T-helper 1 cell treated with Interleukin-12 subunit alpha and Interleukin-12 subunit beta and Interleukin-4 antibody, amounts not matched to agents 30 μg/mL and 1 μg/mL, for 36 hours (primary cell): Measurements from ENCODE around the gene WNT7B.

Experiments used
- H3K27ac Mint-ChIP-seq: one replicate; pipeline ENCODE4 v1.8.0; 2021; ENCODE audit warnings: mild to moderate bottlenecking, mixed read lengths
- H3K27me3 Mint-ChIP-seq: one replicate; pipeline ENCODE4 v1.8.0; 2021; ENCODE audit warnings: low read depth, mixed read lengths
- H3K36me3 Mint-ChIP-seq: one replicate; pipeline ENCODE4 v1.8.0; 2021; ENCODE audit warnings: low read depth, mixed read lengths
- H3K4me1 Mint-ChIP-seq: one replicate; pipeline ENCODE4 v1.8.0; 2021; ENCODE audit warnings: low read depth, mixed read lengths
- H3K4me3 Mint-ChIP-seq: one replicate; pipeline ENCODE4 v1.8.0; 2021; ENCODE audit warnings: mild to moderate bottlenecking, moderate library complexity, mixed read lengths
- H3K9me3 Mint-ChIP-seq: one replicate; pipeline ENCODE4 v1.8.0; 2021; ENCODE audit warnings: mixed read lengths

WNT7B gene

DNA sequence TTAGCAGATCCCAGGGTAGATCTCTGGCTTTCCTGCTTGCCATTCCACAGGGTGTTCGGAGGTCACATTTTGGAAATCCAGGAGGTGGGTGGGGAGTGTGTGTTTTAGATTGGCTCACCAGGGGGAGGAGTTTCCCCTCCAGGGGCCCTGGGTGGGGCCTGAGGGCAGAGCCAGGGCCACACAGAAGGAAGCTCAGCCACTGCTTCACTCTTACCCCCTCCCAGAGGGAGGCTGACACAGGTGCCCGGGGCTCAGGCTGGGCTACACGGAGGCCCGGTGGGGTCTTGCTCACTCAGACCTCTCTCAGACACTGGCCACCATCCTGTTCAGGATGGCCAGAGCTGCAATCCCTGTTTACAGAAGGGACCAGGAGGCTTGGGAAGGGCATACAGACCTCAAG lies 2.5 kb downstream of the WNT7B start:
- Mint-ChIP-seq H3K27ac (no peak overlapping the region), H3K36me3 (no peaks in the 10 kb centered on the region), H3K27me3 (peaks cover 56% of the 10 kb centered on the region), H3K4me1 (no peaks in the 10 kb centered on the region), H3K9me3 (no peaks in the 10 kb centered on the region), H3K4me3 (no peak overlapping the region)

DNA sequence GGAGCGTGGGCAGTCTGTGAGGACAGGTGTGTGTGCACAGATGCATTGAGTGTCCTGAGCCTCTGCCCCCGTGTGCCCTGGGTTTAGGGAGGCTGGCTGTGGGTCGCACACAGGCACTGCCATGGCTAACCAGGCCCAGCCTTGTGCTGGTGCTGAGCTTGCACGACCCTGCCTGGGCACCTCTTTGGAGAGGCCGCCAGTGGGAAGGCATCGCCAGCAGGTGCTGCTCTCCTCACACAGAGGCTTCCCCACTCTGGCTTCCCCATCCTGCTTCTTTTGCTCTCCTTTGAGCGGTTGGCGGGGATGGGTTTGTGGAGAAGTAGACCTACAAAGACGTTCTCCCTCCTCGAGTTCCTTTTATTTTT lies 4.1 kb downstream of the WNT7B start:
- peaks cover 66% of the 10 kb centered on the region for H3K27me3 Mint-ChIP-seq
- H3K4me3 Mint-ChIP-seq, result no peak overlapping the region
- no peaks in the 10 kb centered on the region for H3K4me1 Mint-ChIP-seq
- no peaks in the 10 kb centered on the region for H3K36me3 Mint-ChIP-seq
- H3K27ac Mint-ChIP-seq, result no peak overlapping the region
- H3K9me3 Mint-ChIP-seq, result no peaks in the 10 kb centered on the region

DNA sequence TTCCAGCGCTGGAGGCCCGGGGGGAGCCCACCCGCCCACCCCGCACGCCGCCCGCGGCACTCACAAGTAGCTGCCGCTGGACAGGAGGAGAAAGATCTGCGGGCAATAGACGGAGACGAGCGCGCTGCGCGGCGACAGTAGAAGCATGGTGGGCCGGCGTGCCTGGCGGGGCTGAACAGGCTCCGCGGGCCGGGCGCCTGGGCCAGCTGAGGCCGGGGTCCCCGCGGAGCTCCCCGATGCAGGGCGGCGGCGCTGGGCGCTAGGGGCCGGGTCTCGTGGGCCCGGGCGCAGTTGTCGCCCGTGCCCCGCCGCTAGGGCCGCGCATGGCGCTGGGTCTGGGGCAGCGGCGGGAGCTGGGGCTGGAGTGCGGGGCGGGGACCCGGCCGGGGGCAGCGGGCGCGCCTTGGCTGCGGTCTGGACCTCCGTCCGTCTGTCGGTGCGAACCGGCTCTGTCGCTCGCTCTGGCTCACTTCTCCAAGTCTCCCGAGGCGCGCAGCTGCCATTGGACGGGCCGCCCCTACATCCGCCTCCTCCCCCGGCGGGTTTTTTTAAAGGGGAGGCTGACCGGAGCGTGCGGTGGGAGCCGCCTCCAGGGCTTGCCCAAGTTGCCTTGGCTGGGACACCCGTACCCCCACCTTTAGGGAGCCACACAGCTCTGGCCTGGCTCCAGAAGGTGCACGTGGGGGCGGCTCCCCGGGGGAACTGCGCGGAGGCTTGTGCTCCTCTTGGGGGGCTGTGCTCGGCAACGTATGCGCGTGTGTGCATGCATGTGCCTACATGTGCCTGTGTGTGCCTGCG lies 4.7 kb downstream of the WNT7B start:
- no peaks in the 10 kb centered on the region for H3K4me1 Mint-ChIP-seq
- H3K27me3 Mint-ChIP-seq, result peaks cover 61% of the 10 kb centered on the region
- H3K9me3 Mint-ChIP-seq, result no peaks in the 10 kb centered on the region
- H3K4me3 Mint-ChIP-seq, result no peak overlapping the region
- no peak overlapping the region for H3K27ac Mint-ChIP-seq
- no peaks in the 10 kb centered on the region for H3K36me3 Mint-ChIP-seq

DNA sequence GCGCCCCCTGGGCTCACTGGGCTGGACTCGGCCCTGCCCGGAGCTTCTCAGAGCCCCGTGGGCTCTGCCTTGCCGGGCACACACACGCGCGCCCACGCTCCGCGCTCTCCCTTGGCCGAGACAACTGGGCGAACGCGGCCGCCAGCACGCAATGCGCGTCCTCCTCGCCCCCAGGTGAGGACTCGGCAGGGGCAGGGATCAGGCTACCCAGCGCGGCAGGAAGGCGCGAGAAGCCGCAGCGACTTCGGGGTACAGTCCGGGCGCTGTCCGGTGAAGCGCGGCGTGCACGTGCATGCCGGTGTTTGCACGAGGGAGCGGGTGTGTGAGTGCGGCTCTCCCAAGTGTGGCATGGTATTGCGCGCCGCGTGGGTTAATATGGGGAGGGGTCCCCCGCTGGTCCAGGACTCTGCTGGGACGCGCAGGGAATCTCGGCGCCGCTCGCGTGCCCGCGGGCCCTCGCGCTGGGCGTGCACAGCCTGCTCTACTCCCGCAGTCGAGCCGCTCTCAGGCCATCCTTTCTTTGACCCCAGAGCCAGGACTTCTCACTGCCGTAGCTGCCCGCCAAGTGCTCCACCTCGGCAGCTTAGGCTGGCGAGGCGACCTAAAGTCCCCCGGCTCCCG lies 5.4 kb downstream of the WNT7B start:
- H3K4me3 Mint-ChIP-seq, result no peak overlapping the region
- H3K36me3 Mint-ChIP-seq, result no peaks in the 10 kb centered on the region
- no peaks in the 10 kb centered on the region for H3K4me1 Mint-ChIP-seq
- H3K27me3 Mint-ChIP-seq, result peaks cover 61% of the 10 kb centered on the region
- H3K27ac Mint-ChIP-seq, result no peak overlapping the region
- no peaks in the 10 kb centered on the region for H3K9me3 Mint-ChIP-seq

DNA sequence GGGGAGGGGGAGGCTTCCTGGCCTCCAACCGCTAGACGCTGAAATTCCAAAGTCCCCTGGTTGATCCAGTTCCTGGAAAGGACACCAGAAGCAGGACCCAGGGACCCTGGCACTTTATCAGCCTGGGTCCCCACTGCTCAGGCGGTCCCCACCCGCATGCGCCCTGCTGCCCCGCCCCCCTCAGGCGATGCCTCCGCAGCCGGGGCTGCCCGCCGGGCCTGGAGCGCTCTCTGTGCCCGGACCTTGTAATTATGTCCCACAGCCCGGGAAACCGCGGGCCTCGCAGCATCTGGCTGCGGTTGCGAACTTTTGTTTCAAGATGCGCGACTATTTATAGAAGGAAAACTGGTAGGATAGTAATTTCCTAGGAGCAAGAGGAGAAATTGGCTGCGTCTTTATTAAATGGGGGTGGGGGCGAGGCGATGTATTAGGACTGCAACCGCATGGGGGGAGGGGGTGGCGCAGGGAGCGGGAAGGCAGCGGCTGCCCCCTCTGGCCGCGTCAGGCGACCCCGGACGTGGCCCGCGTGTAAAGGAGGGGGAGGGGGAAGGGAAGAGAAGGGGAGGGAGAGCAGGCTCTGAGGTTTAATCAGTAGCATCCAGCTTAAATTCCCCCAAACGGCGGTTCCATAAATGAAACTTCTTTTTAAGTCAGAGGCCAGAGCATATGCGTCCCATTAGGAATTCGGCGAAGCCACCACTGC lies 6.1 kb downstream of the WNT7B start:
- no peak overlapping the region for H3K4me3 Mint-ChIP-seq
- H3K27me3 Mint-ChIP-seq, result peaks cover 61% of the 10 kb centered on the region
- H3K4me1 Mint-ChIP-seq, result no peaks in the 10 kb centered on the region
- H3K27ac Mint-ChIP-seq, result peak overlapping the region; percentile 49
- H3K36me3 Mint-ChIP-seq, result no peaks in the 10 kb centered on the region
- no peaks in the 10 kb centered on the region for H3K9me3 Mint-ChIP-seq

DNA sequence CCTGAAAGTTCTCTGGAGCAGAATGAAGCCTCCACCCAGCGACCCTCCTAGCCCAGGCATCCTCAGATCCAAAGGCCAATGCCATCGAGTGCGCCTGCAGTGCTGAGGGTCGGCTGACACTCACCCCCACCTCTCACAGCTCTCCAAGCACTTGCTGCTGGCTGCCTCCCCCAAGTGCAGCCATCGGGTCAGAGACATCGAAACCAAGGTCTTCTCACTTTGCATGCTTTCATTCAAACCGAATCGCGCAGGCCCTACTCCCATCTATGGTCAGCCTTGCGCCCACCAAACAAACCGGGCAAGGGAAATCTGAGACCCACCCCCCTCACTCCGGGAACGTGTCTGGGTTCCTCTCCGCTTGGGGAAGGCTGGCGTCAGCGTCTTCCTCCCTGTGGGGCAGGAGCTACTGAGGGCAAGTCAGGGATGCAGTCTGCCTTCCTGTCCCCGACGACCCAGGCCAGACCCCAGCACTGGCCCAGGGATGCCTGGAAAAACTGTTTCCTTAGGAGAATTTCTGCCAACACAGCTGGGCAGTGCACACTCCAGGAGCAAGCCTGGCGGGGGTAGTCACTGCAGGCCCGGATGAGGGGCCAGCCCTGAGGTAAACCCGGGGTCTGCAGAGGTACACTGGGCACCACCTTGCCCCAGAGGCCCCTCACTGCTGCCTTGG lies 7.0 kb downstream of the WNT7B start:
- no peaks in the 10 kb centered on the region for H3K36me3 Mint-ChIP-seq

DNA sequence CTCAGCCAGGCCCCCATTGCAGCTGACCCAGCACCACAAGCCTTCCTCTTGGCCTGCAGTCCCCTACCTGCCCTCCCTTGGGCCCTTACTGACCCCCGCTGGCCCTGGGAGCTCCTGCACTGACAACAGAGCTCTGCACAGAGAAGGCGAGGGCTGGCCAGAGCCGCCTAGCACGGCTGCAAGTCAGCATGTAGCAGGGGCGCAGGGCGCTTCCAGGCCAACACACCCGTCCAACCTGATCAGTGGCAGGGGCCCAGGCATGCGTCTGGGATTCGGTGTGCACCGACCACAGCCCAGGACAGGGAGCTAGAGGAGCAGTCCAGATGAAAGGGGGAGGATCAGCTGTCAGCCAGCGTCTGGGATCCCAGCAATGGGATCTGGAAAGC lies 7.6 kb downstream of the WNT7B start:
- no peak overlapping the region for H3K27ac Mint-ChIP-seq
- no peaks in the 10 kb centered on the region for H3K36me3 Mint-ChIP-seq
- H3K4me1 Mint-ChIP-seq, result no peaks in the 10 kb centered on the region
- peaks cover 51% of the 10 kb centered on the region for H3K27me3 Mint-ChIP-seq
- no peak overlapping the region for H3K4me3 Mint-ChIP-seq
- H3K9me3 Mint-ChIP-seq, result no peaks in the 10 kb centered on the region

More for the DNA sequence above, 7.0 kb downstream of the WNT7B start:
- H3K4me1 Mint-ChIP-seq, result no peaks in the 10 kb centered on the region
- peaks cover 56% of the 10 kb centered on the region for H3K27me3 Mint-ChIP-seq
- no peaks in the 10 kb centered on the region for H3K9me3 Mint-ChIP-seq
- no peak overlapping the region for H3K4me3 Mint-ChIP-seq
- H3K27ac Mint-ChIP-seq, result no peak overlapping the region

DNA sequence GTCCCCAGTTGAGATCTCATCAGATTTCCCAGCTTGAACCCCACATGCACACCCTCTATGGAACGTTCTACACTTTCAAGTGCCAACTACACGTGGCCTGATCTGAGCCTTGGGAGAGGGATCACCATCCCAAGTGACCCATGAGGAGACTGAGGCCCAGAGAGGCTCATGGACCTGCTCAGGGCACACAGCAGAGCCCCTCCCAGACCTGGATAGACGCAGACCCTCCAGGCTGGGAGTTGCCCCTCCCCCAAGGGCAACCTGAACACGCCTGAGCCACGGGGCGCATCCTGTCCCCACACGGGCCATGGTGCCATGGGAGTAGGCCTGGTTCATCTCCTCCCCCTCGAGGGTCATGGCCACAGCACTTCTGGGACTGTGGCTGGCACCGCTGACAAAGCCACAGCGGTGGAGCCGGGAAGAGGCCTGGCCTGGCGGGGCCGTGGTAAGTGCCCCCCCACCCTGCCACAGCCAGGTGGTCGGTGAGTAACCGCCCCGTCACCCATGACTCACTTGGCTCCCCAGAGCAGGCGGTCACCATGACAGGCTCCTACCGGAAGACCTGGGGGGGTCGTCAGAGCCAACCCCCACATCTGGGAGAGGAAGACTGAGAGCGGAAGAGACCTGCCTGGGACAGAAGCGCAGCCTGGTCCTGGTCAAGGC lies 8.1 kb downstream of the WNT7B start:
- H3K4me1 Mint-ChIP-seq, result no peaks in the 10 kb centered on the region
- no peak overlapping the region for H3K27ac Mint-ChIP-seq
- H3K27me3 Mint-ChIP-seq, result peaks cover 46% of the 10 kb centered on the region
- H3K36me3 Mint-ChIP-seq, result no peaks in the 10 kb centered on the region
- no peaks in the 10 kb centered on the region for H3K9me3 Mint-ChIP-seq
- H3K4me3 Mint-ChIP-seq, result no peak overlapping the region

DNA sequence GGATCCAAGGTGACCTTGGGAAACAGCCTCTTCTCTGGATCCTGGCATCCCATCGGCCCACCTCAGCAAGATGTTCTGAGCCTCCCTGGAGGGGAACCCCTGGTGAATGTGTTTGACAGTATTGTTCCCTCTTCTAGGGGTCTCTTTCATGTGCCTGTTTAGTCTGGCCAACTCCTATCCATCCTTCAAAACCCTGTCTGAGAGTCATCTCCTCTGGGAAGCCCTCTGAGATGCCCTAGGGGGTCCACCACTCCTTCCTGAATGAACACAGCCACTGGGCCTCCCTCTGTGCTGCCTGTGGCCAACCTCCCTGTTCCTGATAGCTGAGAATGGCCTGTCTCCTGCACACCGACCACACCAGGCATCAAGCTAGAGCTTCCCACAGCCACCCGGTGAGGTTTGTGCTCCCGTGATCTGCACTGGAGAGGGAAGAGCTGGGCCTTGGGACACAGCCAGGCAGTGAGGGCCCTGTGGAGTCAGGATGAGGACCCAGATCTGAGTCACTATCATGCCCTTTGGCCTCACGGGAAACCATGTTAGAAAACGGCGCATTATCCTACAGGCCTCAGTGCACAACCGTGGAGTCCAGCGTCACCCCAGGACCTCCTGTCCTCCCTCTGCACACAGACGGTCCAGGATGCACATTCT lies 8.8 kb downstream of the WNT7B start:
- Mint-ChIP-seq H3K4me3 (no peak overlapping the region), H3K27me3 (peaks cover 38% of the 10 kb centered on the region)

DNA sequence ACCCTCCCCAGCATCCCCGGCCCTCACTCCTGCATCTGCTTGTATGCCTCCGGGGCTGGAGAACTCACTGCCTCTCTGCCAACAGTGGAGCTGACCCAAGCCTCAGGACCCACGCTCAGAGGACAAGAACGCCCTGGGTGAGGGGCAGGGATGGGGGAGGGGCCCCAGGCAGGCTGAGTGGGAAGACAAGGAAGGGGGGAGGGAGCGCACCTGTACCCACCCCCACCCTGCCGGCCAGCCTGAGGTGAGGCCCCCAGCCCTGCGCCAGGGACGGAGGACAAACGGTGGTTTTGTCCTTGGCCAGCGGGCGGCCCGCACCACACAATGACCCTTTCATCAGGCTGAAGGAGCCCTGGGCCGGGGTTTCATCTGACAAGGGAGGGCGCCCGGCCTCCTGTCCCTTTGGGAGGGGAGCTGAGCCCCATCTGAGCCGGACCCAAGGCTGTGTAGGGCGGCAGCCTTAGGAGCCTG lies 10.0 kb downstream of the WNT7B start:
- Mint-ChIP-seq H3K4me3 (no peak overlapping the region), H3K36me3 (no peaks in the 10 kb centered on the region), H3K9me3 (no peaks in the 10 kb centered on the region), H3K4me1 (no peaks in the 10 kb centered on the region), H3K27ac (no peak overlapping the region), H3K27me3 (peaks cover 32% of the 10 kb centered on the region)

More for the DNA sequence above, 8.8 kb downstream of the WNT7B start:
- no peaks in the 10 kb centered on the region for H3K9me3 Mint-ChIP-seq
- no peak overlapping the region for H3K27ac Mint-ChIP-seq
- no peaks in the 10 kb centered on the region for H3K36me3 Mint-ChIP-seq
- H3K4me1 Mint-ChIP-seq, result no peaks in the 10 kb centered on the region

DNA sequence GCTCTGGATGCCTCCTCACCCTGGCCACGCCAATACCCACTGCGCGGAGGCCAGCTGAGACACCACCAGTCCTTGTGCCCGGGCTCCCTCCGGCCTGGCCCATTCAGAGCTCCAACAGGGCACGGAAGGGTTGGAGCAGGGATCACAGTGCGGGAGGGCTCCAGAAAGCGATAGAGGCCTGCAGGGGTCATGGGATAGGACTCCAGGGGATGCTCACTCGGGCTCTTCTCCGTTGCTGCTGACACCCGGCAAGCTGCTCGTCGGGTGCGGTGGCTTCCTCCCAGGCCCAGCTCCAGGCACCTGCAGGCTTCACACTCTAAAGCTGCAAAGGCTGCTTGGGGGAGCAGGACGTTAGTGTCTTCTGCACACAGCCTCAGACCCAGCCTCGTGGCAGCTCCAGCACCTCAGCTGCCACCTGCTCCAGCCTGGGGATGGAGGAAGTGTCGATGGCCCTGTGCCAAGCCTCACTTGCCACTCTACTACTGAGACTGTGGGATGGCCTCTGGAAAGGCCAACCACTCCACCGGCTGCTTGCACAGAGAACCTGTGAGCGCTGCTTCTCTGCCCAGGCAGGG lies 10.6 kb downstream of the WNT7B start:
- no peaks in the 10 kb centered on the region for H3K4me1 Mint-ChIP-seq
- H3K27me3 Mint-ChIP-seq, result peaks cover 32% of the 10 kb centered on the region
- H3K9me3 Mint-ChIP-seq, result no peaks in the 10 kb centered on the region
- H3K36me3 Mint-ChIP-seq, result no peaks in the 10 kb centered on the region
- no peak overlapping the region for H3K27ac Mint-ChIP-seq
- H3K4me3 Mint-ChIP-seq, result no peak overlapping the region

DNA sequence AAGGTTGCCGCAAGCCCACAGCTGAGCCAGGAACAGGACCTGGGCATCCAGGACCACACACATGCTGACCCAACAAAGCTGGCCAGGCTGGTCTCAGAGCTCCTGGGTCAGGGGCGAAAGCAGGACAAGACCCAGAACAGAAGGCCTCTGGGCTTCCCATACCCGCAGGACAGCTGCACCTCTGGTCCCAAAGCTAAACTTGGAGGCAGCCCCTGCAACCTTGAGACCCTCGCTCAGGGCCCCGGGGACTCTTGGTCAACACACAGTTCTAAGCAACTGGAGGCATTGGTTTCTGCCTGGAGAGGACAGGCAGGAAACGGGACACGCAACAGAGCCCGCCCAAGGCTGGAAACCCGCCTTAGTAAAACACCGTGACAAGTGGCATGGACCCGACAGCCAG lies 11.4 kb downstream of the WNT7B start:
- H3K36me3 Mint-ChIP-seq, result no peaks in the 10 kb centered on the region
- no peak overlapping the region for H3K4me3 Mint-ChIP-seq
- no peaks in the 10 kb centered on the region for H3K9me3 Mint-ChIP-seq
- H3K4me1 Mint-ChIP-seq, result no peaks in the 10 kb centered on the region
- peaks cover 25% of the 10 kb centered on the region for H3K27me3 Mint-ChIP-seq
- H3K27ac Mint-ChIP-seq, result no peak overlapping the region

DNA sequence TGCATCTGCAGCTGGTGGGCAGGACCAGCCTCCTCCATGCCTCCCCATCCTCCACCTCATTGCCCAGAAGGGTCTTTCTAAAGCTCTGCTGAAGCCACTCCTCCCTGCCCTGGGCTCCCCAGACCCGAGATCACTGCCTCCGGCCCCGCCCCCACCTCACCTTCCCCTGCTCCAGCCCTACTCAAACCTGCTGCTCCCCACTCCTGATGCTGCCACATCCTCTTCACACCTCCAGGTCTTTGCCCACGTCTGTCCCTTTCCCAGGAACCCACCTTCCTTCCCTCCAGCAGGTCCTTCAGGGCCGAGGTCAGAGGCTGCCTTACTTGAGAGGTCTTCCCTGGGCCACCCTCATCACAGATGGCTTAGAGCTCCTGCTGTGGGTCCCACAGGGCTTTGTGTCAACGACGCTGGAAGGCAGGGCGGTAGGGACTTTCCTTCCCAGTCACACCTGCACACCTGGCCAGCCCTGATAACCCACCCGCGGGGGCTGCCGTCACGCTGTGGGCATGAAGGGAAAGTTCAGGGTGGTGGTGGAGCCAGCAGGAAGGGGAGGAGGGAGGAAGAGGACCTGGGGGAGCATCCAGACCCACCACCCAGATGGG lies 11.9 kb downstream of the WNT7B start:
- H3K27ac Mint-ChIP-seq, result no peak overlapping the region
- H3K36me3 Mint-ChIP-seq, result no peaks in the 10 kb centered on the region
- no peak overlapping the region for H3K4me3 Mint-ChIP-seq
- H3K27me3 Mint-ChIP-seq, result peaks cover 20% of the 10 kb centered on the region
- no peaks in the 10 kb centered on the region for H3K9me3 Mint-ChIP-seq
- H3K4me1 Mint-ChIP-seq, result no peaks in the 10 kb centered on the region
